ENCODE measurements around the gene PNO1.

Gene PNO1

GRCh38 chr2:68157402-68158133 is at the start of gene PNO1:
PNO1 (plus strand) TSS chr2:68157888; CDS start chr2:68157935, 47 bp downstream.
- TF ChIP-seq CTCF (IDR thresholded peaks at IDR 0.05): no peak

- no peak for TF ChIP-seq CTCF (IDR thresholded peaks at IDR 0.05)
Measured at GRCh38 chr2:68108120-68108519, 49.6 kb upstream of the PNO1 start.

GRCh38 chr2:68110102-68110501 is 47.6 kb upstream of the PNO1 start:
- no peak for TF ChIP-seq CTCF (IDR thresholded peaks at IDR 0.05)

GRCh38 chr2:68115965-68116364 is 41.7 kb upstream of the PNO1 start:
- TF ChIP-seq CTCF (IDR thresholded peaks at IDR 0.05): no peak

- TF ChIP-seq CTCF (IDR thresholded peaks at IDR 0.05): no peak
Measured at GRCh38 chr2:68118816-68119215, 38.9 kb upstream of the PNO1 start.

GRCh38 chr2:68119504-68119903 is 38.2 kb upstream of the PNO1 start:
- no peak for TF ChIP-seq CTCF (IDR thresholded peaks at IDR 0.05)

- TF ChIP-seq CTCF (IDR thresholded peaks at IDR 0.05): peak; percentile 70
Measured at GRCh38 chr2:68121873-68122679, 35.6 kb upstream of the PNO1 start.

All from LNCAP (cell line).